Esophagus mucosa (tissue), 1 donor: ENCODE measurements around the gene ZNF235. TPM values are rescaled to one million over a fixed set of nuclear protein-coding genes. Genes with fewer than 3 reads are reported as not detected.
"Not testable (repeated sequence)": the region's sequence is repeated elsewhere in the genome, so short reads cannot be mapped to it uniquely, and the experiment has no call there.

Source experiments
- ATAC-seq: fragments of 200-7000 bp; cut with Tn5 transposase; one replicate; pipeline ENCODE4 v1.9.1; 2020
- total RNA-seq: library from RNA; stranded (reverse); gene quantifications from one replicate; pipeline ENCODE4 v1.2.4, GENCODE V29; 2023
- donor health status: DM: yes; HTN: yes; CAD: no.

The ZNF235 gene
- total RNA-seq, 1 donor from 2014 or later = 2.5 TPM

DNA sequence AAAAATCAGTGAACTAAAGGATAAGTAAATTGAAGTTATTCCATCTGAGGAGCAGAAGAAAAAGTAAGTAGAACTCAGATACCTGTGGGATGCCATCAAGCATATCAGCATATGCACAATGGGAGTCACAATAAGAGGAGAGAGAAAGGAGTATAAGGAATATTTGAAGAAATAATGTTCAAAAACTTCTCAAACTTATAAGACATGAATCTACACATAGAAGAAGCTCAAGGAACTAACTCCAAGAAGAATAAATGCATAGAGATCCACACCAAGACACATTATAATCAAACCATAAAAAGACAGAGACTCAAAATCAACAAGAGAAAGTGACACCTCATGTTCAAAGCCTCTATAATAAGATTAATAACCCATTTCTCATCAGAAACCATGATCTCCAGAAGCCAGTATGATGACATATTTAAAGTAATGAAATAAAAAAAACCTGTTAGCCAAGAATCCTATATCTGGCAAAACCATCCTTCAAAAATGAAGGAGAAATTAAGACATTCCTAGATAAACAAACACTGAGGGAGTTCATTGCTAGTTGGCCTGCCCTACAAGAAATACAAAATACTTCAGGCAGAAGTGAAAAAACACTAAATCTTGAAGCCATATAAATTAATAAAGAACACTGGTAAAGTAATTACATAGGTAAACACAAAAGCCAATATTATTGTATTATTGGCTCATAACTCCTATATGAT, 49.0 kb downstream of the ZNF235 start:
- no peak for ATAC-seq

DNA sequence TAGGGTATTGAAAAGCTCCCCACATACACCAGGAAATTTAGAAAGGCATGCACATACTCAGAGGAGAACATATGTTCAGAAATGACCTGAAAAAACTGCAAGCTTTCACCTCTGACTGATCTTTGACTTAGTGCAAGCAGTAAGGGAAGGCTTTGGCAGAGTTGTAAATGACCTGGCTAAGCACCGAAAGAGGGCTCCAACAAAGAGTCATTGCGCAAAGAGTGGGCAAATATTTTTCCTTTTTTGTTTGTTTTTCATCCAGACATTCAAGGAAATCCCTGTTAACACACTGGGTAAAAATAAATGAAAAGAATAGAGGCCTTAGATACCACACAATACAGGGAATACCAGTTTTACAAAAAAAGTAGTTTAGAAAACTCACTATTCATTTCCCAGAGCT, 50.3 kb downstream of the ZNF235 start:
- ATAC-seq = no peak

DNA sequence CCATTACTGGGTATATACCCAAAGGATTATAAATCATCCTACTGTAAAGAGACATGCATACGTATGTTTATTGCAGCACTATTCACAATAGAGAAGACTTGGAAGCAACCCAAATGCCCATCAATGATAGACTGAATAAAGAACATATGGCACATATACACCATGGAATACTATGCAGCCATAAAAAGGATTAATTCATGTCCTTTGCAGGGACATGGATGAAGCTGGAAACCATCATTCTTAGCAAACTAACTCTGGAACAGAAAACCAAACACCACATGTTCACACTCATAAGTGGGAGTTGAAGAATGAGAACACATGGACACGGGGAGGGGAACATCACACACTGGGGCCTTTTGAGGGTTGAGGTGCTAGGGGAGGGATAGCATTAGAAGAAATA, 51.4 kb downstream of the ZNF235 start:
- not testable (repeated sequence) for ATAC-seq

DNA sequence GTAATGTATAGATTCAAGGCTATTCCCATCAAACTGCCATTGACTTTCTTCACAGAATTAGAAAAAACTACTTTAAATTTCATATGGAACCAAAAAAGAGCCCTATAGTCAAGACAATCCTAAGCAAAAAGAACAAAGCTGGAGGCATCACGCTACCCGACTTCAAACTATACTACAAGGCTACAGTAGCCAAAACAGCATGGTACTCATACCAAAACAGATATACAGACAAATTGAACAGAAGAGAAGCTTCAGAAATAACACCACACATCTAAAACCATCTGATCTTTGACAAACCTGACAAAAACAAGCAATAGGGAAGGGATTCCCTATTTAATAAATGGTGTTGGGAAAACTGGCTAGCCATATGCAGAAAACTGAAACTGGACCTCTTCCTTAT, 52.5 kb downstream of the ZNF235 start:
- ATAC-seq = not testable (repeated sequence)

DNA sequence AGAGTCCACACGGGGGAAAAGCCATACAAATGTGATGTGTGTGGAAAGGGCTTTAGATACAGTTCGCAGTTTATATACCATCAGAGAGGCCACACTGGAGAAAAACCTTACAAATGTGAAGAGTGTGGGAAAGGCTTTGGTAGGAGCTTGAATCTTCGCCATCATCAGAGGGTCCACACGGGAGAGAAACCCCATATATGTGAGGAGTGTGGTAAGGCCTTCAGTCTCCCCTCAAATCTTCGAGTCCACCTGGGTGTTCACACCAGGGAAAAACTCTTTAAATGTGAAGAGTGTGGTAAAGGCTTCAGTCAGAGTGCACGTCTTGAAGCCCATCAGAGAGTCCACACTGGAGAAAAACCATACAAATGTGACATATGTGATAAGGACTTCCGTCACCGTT, 68.4 kb downstream of the ZNF235 start:
- no peak for ATAC-seq

Other genes with a start within 250 kb of the ZNF235 start
- 0.36 TPM for gene ZNF284, start 232.9 kb downstream of the ZNF235 start, total RNA-seq
- gene ZNF224, start 210.7 kb downstream of the ZNF235 start, total RNA-seq = 6.2 TPM
- 1.8 TPM for gene ZNF225, start 191.6 kb downstream of the ZNF235 start, total RNA-seq
- 3.0 TPM for gene ZNF234, start 163.5 kb downstream of the ZNF235 start, total RNA-seq
- 12.4 TPM for gene ZNF226, start 139.9 kb downstream of the ZNF235 start, total RNA-seq
- 6.1 TPM for gene ZNF227, start 92.5 kb downstream of the ZNF235 start, total RNA-seq
- gene ZNF233, start 45.1 kb downstream of the ZNF235 start, total RNA-seq = not detected
- 2.2 TPM for gene ZNF112, start 51.7 kb upstream of the ZNF235 start, total RNA-seq
- 0.64 TPM for gene ZNF285, start 96.6 kb upstream of the ZNF235 start, total RNA-seq
- 1.1 TPM for gene ZNF229, start 143.4 kb upstream of the ZNF235 start, total RNA-seq
- 3.4 TPM for gene ZNF180, start 195.5 kb upstream of the ZNF235 start, total RNA-seq
- not detected for gene CEACAM20, start 224.7 kb upstream of the ZNF235 start, total RNA-seq